GM12878 (cell line): ENCODE data around the gene OSTC.

Source experiments
- JUNB ChIP-seq: IDR thresholded peaks from 2 replicates; pipeline ENCODE4 v1.6.1; 2016; ENCODE audit warnings: antibody characterized with exemption, mild to moderate bottlenecking
- POLR2A ChIP-seq: IDR thresholded peaks from 2 replicates; pipeline ENCODE4 v1.6.1; 2011; ENCODE audit warnings: low read depth, mild to moderate bottlenecking, low read length
- ZNF217 ChIP-seq: fragments of 450-650 bp; IDR thresholded peaks from 2 replicates; pipeline ENCODE4 v1.6.1; 2017; ENCODE audit warnings: antibody characterized with exemption, mild to moderate bottlenecking
- TF ChIP-seq, protein P1 (sequence below), 3 experiments: IDR thresholded peaks in 2 of 3; conservative IDR thresholded peaks in 1 of 3; 2 replicates each; pipeline ENCODE4 v1.5.1; 2011; ENCODE audit warnings: low read depth in 3 of 3, low read length in 3 of 3, mild to moderate bottlenecking in 3 of 3, control low read depth in 2 of 3, moderate library complexity in 2 of 3, inconsistent platforms in 1 of 3, mixed read lengths in 1 of 3; ENCODE audit not compliant: control insufficient read depth in 2 of 3, insufficient read depth in 1 of 3; ENCODE audit errors: extremely low read depth in 1 of 3
- TF ChIP-seq, protein P2 (sequence below): fragments of 450-650 bp; IDR thresholded peaks from 2 replicates; pipeline ENCODE4 v1.6.1; 2016; ENCODE audit warnings: mild to moderate bottlenecking
- TF ChIP-seq, protein P3 (sequence below): fragments of 450-650 bp; formaldehyde crosslinking; IDR thresholded peaks from 2 replicates; pipeline ENCODE4 v1.4.0; 2020; ENCODE audit warnings: mild to moderate bottlenecking, moderate library complexity
- TF ChIP-seq, protein P4 (sequence below): IDR thresholded peaks from 2 replicates; pipeline ENCODE4 v1.6.1; 2012; ENCODE audit warnings: low read depth, low read length, improper control_type of control experiment

GRCh38 chr4:108601106-108601505 lies 49.3 kb upstream of the OSTC start:
- TF ChIP-seq, protein P1, sequence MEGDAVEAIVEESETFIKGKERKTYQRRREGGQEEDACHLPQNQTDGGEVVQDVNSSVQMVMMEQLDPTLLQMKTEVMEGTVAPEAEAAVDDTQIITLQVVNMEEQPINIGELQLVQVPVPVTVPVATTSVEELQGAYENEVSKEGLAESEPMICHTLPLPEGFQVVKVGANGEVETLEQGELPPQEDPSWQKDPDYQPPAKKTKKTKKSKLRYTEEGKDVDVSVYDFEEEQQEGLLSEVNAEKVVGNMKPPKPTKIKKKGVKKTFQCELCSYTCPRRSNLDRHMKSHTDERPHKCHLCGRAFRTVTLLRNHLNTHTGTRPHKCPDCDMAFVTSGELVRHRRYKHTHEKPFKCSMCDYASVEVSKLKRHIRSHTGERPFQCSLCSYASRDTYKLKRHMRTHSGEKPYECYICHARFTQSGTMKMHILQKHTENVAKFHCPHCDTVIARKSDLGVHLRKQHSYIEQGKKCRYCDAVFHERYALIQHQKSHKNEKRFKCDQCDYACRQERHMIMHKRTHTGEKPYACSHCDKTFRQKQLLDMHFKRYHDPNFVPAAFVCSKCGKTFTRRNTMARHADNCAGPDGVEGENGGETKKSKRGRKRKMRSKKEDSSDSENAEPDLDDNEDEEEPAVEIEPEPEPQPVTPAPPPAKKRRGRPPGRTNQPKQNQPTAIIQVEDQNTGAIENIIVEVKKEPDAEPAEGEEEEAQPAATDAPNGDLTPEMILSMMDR (IDR thresholded peaks at IDR 0.05 in 2 of 3, conservative IDR thresholded peaks at IDR 0.05 in 1 of 3; ENCODE audit: control insufficient read depth in 2 of 3, extremely low read depth in 1 of 3, insufficient read depth in 1 of 3, low read depth in 3 of 3, low read length in 3 of 3), result no peak
- TF ChIP-seq, protein P2, sequence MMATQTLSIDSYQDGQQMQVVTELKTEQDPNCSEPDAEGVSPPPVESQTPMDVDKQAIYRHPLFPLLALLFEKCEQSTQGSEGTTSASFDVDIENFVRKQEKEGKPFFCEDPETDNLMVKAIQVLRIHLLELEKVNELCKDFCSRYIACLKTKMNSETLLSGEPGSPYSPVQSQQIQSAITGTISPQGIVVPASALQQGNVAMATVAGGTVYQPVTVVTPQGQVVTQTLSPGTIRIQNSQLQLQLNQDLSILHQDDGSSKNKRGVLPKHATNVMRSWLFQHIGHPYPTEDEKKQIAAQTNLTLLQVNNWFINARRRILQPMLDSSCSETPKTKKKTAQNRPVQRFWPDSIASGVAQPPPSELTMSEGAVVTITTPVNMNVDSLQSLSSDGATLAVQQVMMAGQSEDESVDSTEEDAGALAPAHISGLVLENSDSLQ, result no peak
- TF ChIP-seq POLR2A, result no peak
- TF ChIP-seq JUNB, result no peak
- no peak for TF ChIP-seq ZNF217
- TF ChIP-seq, protein P3, sequence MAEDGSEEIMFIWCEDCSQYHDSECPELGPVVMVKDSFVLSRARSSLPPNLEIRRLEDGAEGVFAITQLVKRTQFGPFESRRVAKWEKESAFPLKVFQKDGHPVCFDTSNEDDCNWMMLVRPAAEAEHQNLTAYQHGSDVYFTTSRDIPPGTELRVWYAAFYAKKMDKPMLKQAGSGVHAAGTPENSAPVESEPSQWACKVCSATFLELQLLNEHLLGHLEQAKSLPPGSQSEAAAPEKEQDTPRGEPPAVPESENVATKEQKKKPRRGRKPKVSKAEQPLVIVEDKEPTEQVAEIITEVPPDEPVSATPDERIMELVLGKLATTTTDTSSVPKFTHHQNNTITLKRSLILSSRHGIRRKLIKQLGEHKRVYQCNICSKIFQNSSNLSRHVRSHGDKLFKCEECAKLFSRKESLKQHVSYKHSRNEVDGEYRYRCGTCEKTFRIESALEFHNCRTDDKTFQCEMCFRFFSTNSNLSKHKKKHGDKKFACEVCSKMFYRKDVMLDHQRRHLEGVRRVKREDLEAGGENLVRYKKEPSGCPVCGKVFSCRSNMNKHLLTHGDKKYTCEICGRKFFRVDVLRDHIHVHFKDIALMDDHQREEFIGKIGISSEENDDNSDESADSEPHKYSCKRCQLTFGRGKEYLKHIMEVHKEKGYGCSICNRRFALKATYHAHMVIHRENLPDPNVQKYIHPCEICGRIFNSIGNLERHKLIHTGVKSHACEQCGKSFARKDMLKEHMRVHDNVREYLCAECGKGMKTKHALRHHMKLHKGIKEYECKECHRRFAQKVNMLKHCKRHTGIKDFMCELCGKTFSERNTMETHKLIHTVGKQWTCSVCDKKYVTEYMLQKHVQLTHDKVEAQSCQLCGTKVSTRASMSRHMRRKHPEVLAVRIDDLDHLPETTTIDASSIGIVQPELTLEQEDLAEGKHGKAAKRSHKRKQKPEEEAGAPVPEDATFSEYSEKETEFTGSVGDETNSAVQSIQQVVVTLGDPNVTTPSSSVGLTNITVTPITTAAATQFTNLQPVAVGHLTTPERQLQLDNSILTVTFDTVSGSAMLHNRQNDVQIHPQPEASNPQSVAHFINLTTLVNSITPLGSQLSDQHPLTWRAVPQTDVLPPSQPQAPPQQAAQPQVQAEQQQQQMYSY (CRISPR knock-in tag), result no peak
- TF ChIP-seq, protein P4, sequence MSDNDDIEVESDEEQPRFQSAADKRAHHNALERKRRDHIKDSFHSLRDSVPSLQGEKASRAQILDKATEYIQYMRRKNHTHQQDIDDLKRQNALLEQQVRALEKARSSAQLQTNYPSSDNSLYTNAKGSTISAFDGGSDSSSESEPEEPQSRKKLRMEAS, result no peak
